H1 (cell line): ENCODE measurements around the gene RAB3B. TPM values are rescaled to one million over a fixed set of nuclear protein-coding genes. Genes with fewer than 3 reads are reported as not detected.

Experiments used
- BRCA1 ChIP-seq: IDR thresholded peaks from 2 replicates; pipeline ENCODE4 v1.6.1; 2012; ENCODE audit warnings: low read depth, low read length, improper control_type of control experiment
- CREB1 ChIP-seq: IDR thresholded peaks from 2 replicates; pipeline ENCODE4 v1.6.1; 2012; ENCODE audit warnings: inconsistent platforms
- EZH2 ChIP-seq: fragments of 200-600 bp; sonication (generic); IDR thresholded peaks from 2 replicates; pipeline ENCODE4 v1.7.1; 2012; ENCODE audit warnings: low read depth, mild to moderate bottlenecking, moderate library complexity, low read length, inconsistent platforms; ENCODE audit not compliant: severe bottlenecking
- polyA plus RNA-seq, 7 experiments: library from polyadenylated mRNA; depleted of rRNA in 3 of 7; stranded (reverse) in 5 of 7; unstranded in 2 of 7; fragments of >200 nt in 5 of 7; fragments of 200-250 nt in 2 of 7; gene quantifications; 1 replicate in 5 of 7; 2 replicates in 1 of 7; 4 replicates in 1 of 7; pipeline versions ENCODE4 v1.2.1 to v1.2.3, GENCODE V29; 2011 to 2013; ENCODE audit warnings: missing spikeins in 2 of 7, mixed read lengths in 2 of 7
- total RNA-seq: library from RNA; stranded (reverse); fragmentation: NEBNext Ultra II Directional; extraction: Animal tissue kit (Norgen Biotek cat#: 25700); gene quantifications from 2 replicates; pipeline ENCODE4 v1.2.1, GENCODE V29; 2021
- TF ChIP-seq, protein P1 (sequence below): IDR thresholded peaks from 2 replicates; pipeline ENCODE4 v1.6.1; 2012; ENCODE audit warnings: low read length, inconsistent platforms

The RAB3B gene
- total and polyA plus RNA-seq, 2 of the 8 experiments (the other 6 are each of a cell fraction or from before 2014, with no cell fraction given): 12.5 to 36.8 TPM

- TF ChIP-seq, protein P1, sequence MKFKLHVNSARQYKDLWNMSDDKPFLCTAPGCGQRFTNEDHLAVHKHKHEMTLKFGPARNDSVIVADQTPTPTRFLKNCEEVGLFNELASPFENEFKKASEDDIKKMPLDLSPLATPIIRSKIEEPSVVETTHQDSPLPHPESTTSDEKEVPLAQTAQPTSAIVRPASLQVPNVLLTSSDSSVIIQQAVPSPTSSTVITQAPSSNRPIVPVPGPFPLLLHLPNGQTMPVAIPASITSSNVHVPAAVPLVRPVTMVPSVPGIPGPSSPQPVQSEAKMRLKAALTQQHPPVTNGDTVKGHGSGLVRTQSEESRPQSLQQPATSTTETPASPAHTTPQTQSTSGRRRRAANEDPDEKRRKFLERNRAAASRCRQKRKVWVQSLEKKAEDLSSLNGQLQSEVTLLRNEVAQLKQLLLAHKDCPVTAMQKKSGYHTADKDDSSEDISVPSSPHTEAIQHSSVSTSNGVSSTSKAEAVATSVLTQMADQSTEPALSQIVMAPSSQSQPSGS: no peak
- TF ChIP-seq EZH2: no peak
- TF ChIP-seq BRCA1: no peak
- TF ChIP-seq CREB1: no peak
Measured at GRCh38 chr1:52034050-52034384, 43.5 kb upstream of the RAB3B start (continued).
